ENCODE measurements around the gene CACNA1A. TPM values are rescaled to one million over a fixed set of nuclear protein-coding genes. Genes with fewer than 3 reads are reported as not detected.
"Not testable (repeated sequence)": the region's sequence is repeated elsewhere in the genome, so short reads cannot be mapped to it uniquely, and the experiment has no call there.

CACNA1A gene
- total RNA-seq, 8 experiments from 2014 or later, result 1.9 to 23.0 (median 7.5) TPM

GRCh38 chr19:13366529-13367143 is 139.6 kb downstream of the CACNA1A start:
- 17 to 85% (median 77%) methylated on average over 1 to 9 of the region's 13 CpGs; no CpG with 5 or more reads in 2 of the 10 experiments for WGBS, 10 experiments
- in situ Hi-C loops (cut with MboI; ENCODE audit: low pct_unique_long_range_greater_than_20kb in 2 of 9, low sequenced_read_pairs in 9 of 9, unreplicated experiment in 9 of 9), result no loop called here
- no peak overlapping the region for H3K27ac ChIP-seq
- no peak for ATAC-seq (replicated peaks in 6 of 8)
- no peaks in the 10 kb centered on the region for H3K4me1 ChIP-seq (replicated peaks in 1 of 2)
- no peak overlapping the region for H3K4me3 ChIP-seq

- H3K27ac ChIP-seq, result no peak overlapping the region
- no peak overlapping the region for H3K4me3 ChIP-seq
- 20 to 100% (median 67%) methylated on average over 1 to 3 of the region's 5 CpGs; no CpG with 5 or more reads in 5 of the 10 experiments for WGBS, 10 experiments
- no peak for ATAC-seq (replicated peaks in 6 of 8)
- no peaks in the 10 kb centered on the region for H3K4me1 ChIP-seq (replicated peaks in 1 of 2)
- in situ Hi-C loops (cut with MboI; ENCODE audit: low pct_unique_long_range_greater_than_20kb in 2 of 9, low sequenced_read_pairs in 9 of 9, unreplicated experiment in 9 of 9), result no loop called here
These were observed 142.3 kb downstream of the CACNA1A start for GRCh38 chr19:13363954-13364353.

GRCh38 chr19:13363245-13363644 is 143.0 kb downstream of the CACNA1A start:
- Histone ChIP-seq H3K4me1 (replicated peaks in 1 of 2) (no peaks in the 10 kb centered on the region), H3K4me3 (no peak overlapping the region), H3K27ac (no peak overlapping the region)
- 0 to 93% (median 43%) methylated on average over 1 to 5 of the region's 7 CpGs; no CpG with 5 or more reads in 4 of the 10 experiments for WGBS, 10 experiments
- ATAC-seq (replicated peaks in 6 of 8), result no peak
- in situ Hi-C loops (cut with MboI; ENCODE audit: low pct_unique_long_range_greater_than_20kb in 2 of 9, low sequenced_read_pairs in 9 of 9, unreplicated experiment in 9 of 9), result no loop called here

GRCh38 chr19:13362668-13363067 is 143.6 kb downstream of the CACNA1A start:
- in situ Hi-C loops (cut with MboI; ENCODE audit: low pct_unique_long_range_greater_than_20kb in 2 of 9, low sequenced_read_pairs in 9 of 9, unreplicated experiment in 9 of 9), result no loop called here

GRCh38 chr19:13361726-13362125 is 144.6 kb downstream of the CACNA1A start:
- 40 to 100% (median 80%) methylated on average over 1 to 2 of the region's 3 CpGs; no CpG with 5 or more reads in 5 of the 10 experiments for WGBS, 10 experiments
- H3K4me1 ChIP-seq (replicated peaks in 1 of 2); H3K4me3 ChIP-seq; ATAC-seq (replicated peaks in 6 of 8); in situ Hi-C loops (cut with MboI; ENCODE audit: low pct_unique_long_range_greater_than_20kb in 2 of 9, low sequenced_read_pairs in 9 of 9, unreplicated experiment in 9 of 9); H3K27ac ChIP-seq: not testable (repeated sequence)

More at GRCh38 chr19:13362668-13363067, 143.6 kb downstream of the CACNA1A start:
- Histone ChIP-seq H3K4me1 (replicated peaks in 1 of 2) (no peaks in the 10 kb centered on the region), H3K4me3 (no peak overlapping the region), H3K27ac (no peak overlapping the region)
- no peak for ATAC-seq (replicated peaks in 6 of 8)
- WGBS, 10 experiments, result 35 to 98% (median 71%) methylated on average over 4 to 11 of the region's 11 CpGs; no CpG with 5 or more reads in 2 of the 10 experiments

GRCh38 chr19:13356686-13357280 is 149.5 kb downstream of the CACNA1A start:
- ATAC-seq (replicated peaks in 6 of 8), result no peak
- in situ Hi-C loops (cut with MboI; ENCODE audit: low pct_unique_long_range_greater_than_20kb in 2 of 9, low sequenced_read_pairs in 9 of 9, unreplicated experiment in 9 of 9), result no loop called here
- H3K4me3 ChIP-seq, result no peak overlapping the region
- WGBS, 10 experiments, result 17 to 100% (median 64%) methylated on average over 1 to 9 of the region's 9 CpGs; no CpG with 5 or more reads in 1 of the 10 experiments
- no peaks in the 10 kb centered on the region for H3K4me1 ChIP-seq (replicated peaks in 1 of 2)
- H3K27ac ChIP-seq, result no peak overlapping the region

- in situ Hi-C loops (cut with MboI; ENCODE audit: low pct_unique_long_range_greater_than_20kb in 2 of 9, low sequenced_read_pairs in 9 of 9, unreplicated experiment in 9 of 9), result no loop called here
- ATAC-seq (replicated peaks in 6 of 8), result peak in 1 of 8 experiments; percentile 38
- 0 to 100% (median 80%) methylated on average over 1 to 7 of the region's 8 CpGs; no CpG with 5 or more reads in 2 of the 10 experiments for WGBS, 10 experiments
- no peak overlapping the region for H3K27ac ChIP-seq
- no peak overlapping the region for H3K4me3 ChIP-seq
- H3K4me1 ChIP-seq (replicated peaks in 1 of 2), result no peaks in the 10 kb centered on the region
These were observed 150.1 kb downstream of the CACNA1A start for GRCh38 chr19:13356185-13356584.

- no peak overlapping the region for H3K27ac ChIP-seq
- no peak for ATAC-seq (replicated peaks in 6 of 8)
- WGBS, 10 experiments, result 20 to 100% (median 79%) methylated on average over 1 to 4 of the region's 5 CpGs; no CpG with 5 or more reads in 4 of the 10 experiments
- no peak overlapping the region for H3K4me3 ChIP-seq
- in situ Hi-C loops (cut with MboI; ENCODE audit: low pct_unique_long_range_greater_than_20kb in 2 of 9, low sequenced_read_pairs in 9 of 9, unreplicated experiment in 9 of 9), result no loop called here
- no peaks in the 10 kb centered on the region for H3K4me1 ChIP-seq (replicated peaks in 1 of 2)
These were observed 150.9 kb downstream of the CACNA1A start for GRCh38 chr19:13355356-13355755.

- H3K27ac ChIP-seq, result no peak overlapping the region
- WGBS, 10 experiments, result 31 to 90% (median 70%) methylated on average over 2 to 3 of the region's 3 CpGs; no CpG with 5 or more reads in 2 of the 10 experiments
- ATAC-seq (replicated peaks in 6 of 8), result no peak
- in situ Hi-C loops (cut with MboI; ENCODE audit: low pct_unique_long_range_greater_than_20kb in 2 of 9, low sequenced_read_pairs in 9 of 9, unreplicated experiment in 9 of 9), result no loop called here
- no peaks in the 10 kb centered on the region for H3K4me1 ChIP-seq (replicated peaks in 1 of 2)
- H3K4me3 ChIP-seq, result no peak overlapping the region
These were observed 152.7 kb downstream of the CACNA1A start for GRCh38 chr19:13353625-13354024.

- Histone ChIP-seq H3K4me1 (replicated peaks in 1 of 2) (no peaks in the 10 kb centered on the region), H3K27ac (no peak overlapping the region), H3K4me3 (no peak overlapping the region)
- 59 to 100% (median 88%) methylated on average over 1 to 5 of the region's 6 CpGs; no CpG with 5 or more reads in 1 of the 10 experiments for WGBS, 10 experiments
- ATAC-seq (replicated peaks in 6 of 8), result no peak
- in situ Hi-C loops (cut with MboI; ENCODE audit: low pct_unique_long_range_greater_than_20kb in 2 of 9, low sequenced_read_pairs in 9 of 9, unreplicated experiment in 9 of 9), result no loop called here
These were observed 155.5 kb downstream of the CACNA1A start for GRCh38 chr19:13350759-13351158.

GRCh38 chr19:13350072-13350471 is 156.2 kb downstream of the CACNA1A start:
- no peaks in the 10 kb centered on the region for H3K4me1 ChIP-seq (replicated peaks in 1 of 2)
- no peak for ATAC-seq (replicated peaks in 6 of 8)
- H3K4me3 ChIP-seq, result no peak overlapping the region
- in situ Hi-C loops (cut with MboI; ENCODE audit: low pct_unique_long_range_greater_than_20kb in 2 of 9, low sequenced_read_pairs in 9 of 9, unreplicated experiment in 9 of 9), result no loop called here
- H3K27ac ChIP-seq, result no peak overlapping the region
- WGBS, 10 experiments, result 45 to 100% (median 83%) methylated on average over 1 to 4 of the region's 4 CpGs; no CpG with 5 or more reads in 2 of the 10 experiments

GRCh38 chr19:13347367-13347766 is 158.9 kb downstream of the CACNA1A start:
- in situ Hi-C loops (cut with MboI; ENCODE audit: low pct_unique_long_range_greater_than_20kb in 2 of 9, low sequenced_read_pairs in 9 of 9, unreplicated experiment in 9 of 9), result no loop called here
- no peaks in the 10 kb centered on the region for H3K4me1 ChIP-seq (replicated peaks in 1 of 2)
- no peak for ATAC-seq (replicated peaks in 6 of 8)
- WGBS, 10 experiments, result 63 to 91% (median 73%) methylated on average over 2 to 10 of the region's 12 CpGs; no CpG with 5 or more reads in 3 of the 10 experiments
- no peak overlapping the region for H3K27ac ChIP-seq
- H3K4me3 ChIP-seq, result no peak overlapping the region

- ATAC-seq (replicated peaks in 6 of 8), result no peak
- no peaks in the 10 kb centered on the region for H3K4me1 ChIP-seq (replicated peaks in 1 of 2)
- H3K27ac ChIP-seq, result no peak overlapping the region
- H3K4me3 ChIP-seq, result no peak overlapping the region
- in situ Hi-C loops (cut with MboI; ENCODE audit: low pct_unique_long_range_greater_than_20kb in 2 of 9, low sequenced_read_pairs in 9 of 9, unreplicated experiment in 9 of 9), result no loop called here
- WGBS, 10 experiments, result 0 to 100% (median 65%) methylated on average over 1 to 2 of the region's 2 CpGs; no CpG with 5 or more reads in 2 of the 10 experiments
These were observed 162.8 kb downstream of the CACNA1A start for GRCh38 chr19:13343514-13343913.
